HFF-Myc (cell line): ENCODE data around the gene NR3C2.
A peak's percentile ranks its signal among the peaks of the same experiment; 100 is the strongest.

Source experiments
- DNase-seq: peaks from one replicate; pipeline ENCODE4 v3.0.0-alpha.2; 2011; ENCODE audit warnings: low read depth; ENCODE audit errors: extremely low read depth
- H3K4me3 ChIP-seq: replicated peaks from 2 replicates; pipeline ENCODE4 v1.5.1; 2011; ENCODE audit warnings: low read depth, mild to moderate bottlenecking, control low read depth, low read length
- CTCF ChIP-seq: IDR thresholded peaks from 2 replicates; pipeline ENCODE4 v1.5.1; 2012; ENCODE audit warnings: mild to moderate bottlenecking, low read depth, low read length, control low read depth; ENCODE audit errors: missing control alignments

Gene NR3C2

GRCh38 chr4:148061141-148061481 lies 381.1 kb downstream of the NR3C2 start:
- DNase-seq = no peak
- H3K4me3 ChIP-seq = no peak overlapping the region
- TF ChIP-seq CTCF = no peak

GRCh38 chr4:148060264-148061140 lies 381.7 kb downstream of the NR3C2 start:
- DNase-seq = no peak
- no peak overlapping the region for H3K4me3 ChIP-seq
- no peak for TF ChIP-seq CTCF

GRCh38 chr4:148059617-148060180 lies 382.5 kb downstream of the NR3C2 start:
- no peak overlapping the region for H3K4me3 ChIP-seq
- DNase-seq = no peak
- no peak for TF ChIP-seq CTCF

- no peak overlapping the region for H3K4me3 ChIP-seq
- no peak for TF ChIP-seq CTCF
These were observed 384.0 kb downstream of the NR3C2 start for GRCh38 chr4:148057984-148058859.

GRCh38 chr4:148057516-148057915 lies 384.7 kb downstream of the NR3C2 start:
- no peak for TF ChIP-seq CTCF
- DNase-seq = no peak
- H3K4me3 ChIP-seq = no peak overlapping the region

More at GRCh38 chr4:148057984-148058859, 384.0 kb downstream of the NR3C2 start:
- no peak for DNase-seq

GRCh38 chr4:148056879-148057278 lies 385.3 kb downstream of the NR3C2 start:
- peak; percentile 19 for DNase-seq
- no peak overlapping the region for H3K4me3 ChIP-seq
- no peak for TF ChIP-seq CTCF
